ENCODE results near the gene ADAMTS2. TPM values are rescaled to one million over a fixed set of nuclear protein-coding genes. Genes with fewer than 3 reads are reported as not detected.

ADAMTS2 gene
- total and polyA plus RNA-seq, 2 of the 4 experiments (the other 2 are of a cell fraction): 19.0 to 58.8 TPM

GRCh38 chr5:179278119-179278518 is 67.1 kb downstream of the ADAMTS2 start:
- Histone ChIP-seq H4K20me1 (ENCODE audit: insufficient read depth, low read length) (no peaks in the 10 kb centered on the region), H3K56ac (ENCODE audit: extremely low read depth, insufficient read depth, low read length) (no peak overlapping the region), H2BK15ac (ENCODE audit: low read depth, low read length) (no peak overlapping the region), H3K4ac (ENCODE audit: low read depth, low read length) (peak overlapping the region; percentile 40; the same call in 1 of the 2 replicates), H2BK5ac (ENCODE audit: low read depth, low read length, poor library complexity, severe bottlenecking) (no peak overlapping the region), H3K18ac (ENCODE audit: low read depth, low read length) (no peak overlapping the region), H3K4me1 (ENCODE audit: control insufficient read depth, insufficient read depth, low read length) (peaks cover 42% of the 10 kb centered on the region), H3K9ac (ENCODE audit: low read depth, low read length) (no peak overlapping the region), H3K14ac (replicated peaks; ENCODE audit: low read depth, low read length) (no peak overlapping the region), H3K79me1 (ENCODE audit: low read depth in 1 of 2, low read length in 2 of 2) (peaks cover 22 to 63% of the 10 kb centered on the region in 2 experiments), H3K9me1 (ENCODE audit: insufficient read depth, low read length) (peaks cover 38% of the 10 kb centered on the region), H3K27me3 (ENCODE audit: control insufficient read depth, insufficient read depth, low read length) (no peaks in the 10 kb centered on the region), H2BK20ac (ENCODE audit: low read depth, low read length) (no peak overlapping the region), H3K36me3 (ENCODE audit: control insufficient read depth, insufficient read depth, low read length) (no peaks in the 10 kb centered on the region), H3K9me3 (ENCODE audit: control insufficient read depth, insufficient read depth, low read length) (no peaks in the 10 kb centered on the region), H4K91ac (ENCODE audit: insufficient read depth, low read depth, low read length) (no peak overlapping the region), H3K27ac (ENCODE audit: insufficient read depth, low read length) (peak overlapping the region; percentile 44), H4K8ac (ENCODE audit: low read depth in 2 of 2, low read length in 2 of 2) (no peak overlapping the region), H4K5ac (ENCODE audit: low read depth, low read length) (no peak overlapping the region), H2BK120ac (ENCODE audit: low read depth, low read length) (no peak overlapping the region), H3K4me2 (ENCODE audit: low read depth, low read length) (no peak overlapping the region), H2AK5ac (ENCODE audit: low read depth, low read length) (no peak overlapping the region), H2AFZ (replicated peaks; ENCODE audit: low read length, poor library complexity) (no peak overlapping the region), H2AK9ac (replicated peaks; ENCODE audit: low read depth, low read length, poor library complexity) (no peak overlapping the region), H3K23ac (ENCODE audit: low read depth, low read length) (no peak overlapping the region), H3K4me3 (ENCODE audit: insufficient read depth, low read depth, low read length) (no peak overlapping the region)
- ChIA-PET CTCF (no interaction called here), POLR2A (ENCODE audit: unreplicated experiment) (no interaction called here)
- in situ Hi-C loops (cut with MboI; ENCODE audit: low sequenced_read_pairs): no loop called here
- whole genome bisulfite sequencing, 2 experiments (ENCODE audit: extremely low coverage in 2 of 2, insufficient read length in 1 of 2): 40% methylated on average over 1 of the region's 10 CpGs; no CpG with 5 or more reads in 1 of the 2 experiments
- ATAC-seq (ENCODE audit: low read depth) (no peak), DNase-seq (peak; percentile 23)
- dilution Hi-C loops (cut with HindIII; ENCODE audit: low sequenced_read_pairs, unreplicated experiment): no loop called here
- intact Hi-C loops (cut with micrococcal nuclease): no loop called here
- TF ChIP-seq CHD1 (IDR thresholded peaks at IDR 0.05; ENCODE audit: low read depth, low read length): no peak
- TF ChIP-seq CEBPB (IDR thresholded peaks at IDR 0.05; ENCODE audit: low read depth, low read length): no peak
- TF ChIP-seq RAD21 (IDR thresholded peaks at IDR 0.05; ENCODE audit: low read length): no peak
- TF ChIP-seq POLR2A (IDR thresholded peaks at IDR 0.05; ENCODE audit: low read depth, low read length): no peak
- TF ChIP-seq FOS (IDR thresholded peaks at IDR 0.05; ENCODE audit: low read depth, low read length): no peak
- no peak for TF ChIP-seq CTCF (conservative IDR thresholded peaks at IDR 0.05; ENCODE audit: low read depth, low read length)
- no peak for TF ChIP-seq MXI1 (IDR thresholded peaks at IDR 0.05; ENCODE audit: borderline replicate concordance, low read depth, low read length)
- no peak for TF ChIP-seq MAFK (IDR thresholded peaks at IDR 0.05; ENCODE audit: low read depth, low read length)
- no peak for TF ChIP-seq USF2 (IDR thresholded peaks at IDR 0.05; ENCODE audit: low read depth, low read length)
- no peak for TF ChIP-seq SMC3 (IDR thresholded peaks at IDR 0.05; ENCODE audit: low read depth, low read length)
- TF ChIP-seq RFX5 (IDR thresholded peaks at IDR 0.05; ENCODE audit: low read depth, low read length): no peak
- no peak for TF ChIP-seq BHLHE40 (IDR thresholded peaks at IDR 0.05; ENCODE audit: low read depth, low read length)
- no peak for TF ChIP-seq RCOR1 (IDR thresholded peaks at IDR 0.05; ENCODE audit: insufficient replicate concordance, low read length)
- TF ChIP-seq ELK1 (IDR thresholded peaks at IDR 0.05; ENCODE audit: borderline replicate concordance, low read depth, low read length): no peak
- no peak for TF ChIP-seq MAZ (IDR thresholded peaks at IDR 0.05; ENCODE audit: borderline replicate concordance, low read depth, low read length)
- no peak for TF ChIP-seq NFE2L2 (IDR thresholded peaks at IDR 0.05; ENCODE audit: low read depth, low read length)
- BruUV-seq (replicated peaks): no TSS peak
